SK-N-MC (cell line): Measurements from ENCODE around the gene C2CD2.
A peak's percentile ranks its signal among the peaks of the same experiment; 100 is the strongest.

Experiments
- DNase-seq: peaks from one replicate; pipeline ENCODE4 v3.0.0-alpha.2; 2011; ENCODE audit warnings: low read depth, low spot score
- H3K27ac ChIP-seq: fragments of 200-600 bp; sonication (generic); 2 replicates; pipeline ENCODE4 v1.5.1; 2016; ENCODE audit warnings: mixed run types
- H3K36me3 ChIP-seq: fragments of 200-600 bp; sonication (generic); 2 replicates; pipeline ENCODE4 v1.6.1; 2017; ENCODE audit warnings: antibody characterized with exemption, low read length, mixed read lengths; ENCODE audit not compliant: insufficient read depth
- H3K4me3 ChIP-seq: fragments of 200-600 bp; sonication (generic); 2 replicates; pipeline ENCODE4 v1.5.1; 2016
- H3K9ac ChIP-seq: fragments of 200-600 bp; sonication (generic); 2 replicates; pipeline ENCODE4 v1.8.0; 2017; ENCODE audit warnings: mixed run types, mixed read lengths; ENCODE audit not compliant: insufficient read length
- H3K9me3 ChIP-seq: fragments of 200-600 bp; sonication (generic); 2 replicates; pipeline ENCODE4 v1.6.1; 2017; ENCODE audit warnings: low read depth, mild to moderate bottlenecking, antibody characterized with exemption, low read length, moderate library complexity, mixed read lengths
- EZH2 ChIP-seq: fragments of 200-600 bp; sonication (generic); IDR thresholded peaks from one replicate; pipeline ENCODE4 v1.6.1; 2017; ENCODE audit warnings: antibody characterized with exemption
- FOXP2 ChIP-seq: optimal IDR thresholded peaks from 2 replicates; pipeline ENCODE3; 2011; ENCODE audit warnings: mild to moderate bottlenecking, moderate library complexity; ENCODE audit not compliant: insufficient read depth; ENCODE audit errors: extremely low read length, control extremely low read depth
- POLR2AphosphoS5 ChIP-seq: IDR thresholded peaks from 2 replicates; pipeline ENCODE4 v1.6.1; 2012; ENCODE audit warnings: mild to moderate bottlenecking, low read depth, low read length, borderline replicate concordance

Gene C2CD2

GRCh38 chr21:41880153-41880552 lies 73.7 kb downstream of the C2CD2 start:
- no peak for DNase-seq
- Histone ChIP-seq H3K36me3 (no peaks in the 10 kb centered on the region), H3K27ac (no peak overlapping the region), H3K4me3 (peak overlapping the region; percentile 94), H3K9ac (peak overlapping the region; percentile 99), H3K9me3 (no peaks in the 10 kb centered on the region)
- no peak for TF ChIP-seq EZH2
- no peak for TF ChIP-seq FOXP2
- TF ChIP-seq POLR2AphosphoS5, result no peak

- Histone ChIP-seq H3K9ac (peak within 1 kb of the TSS; percentile 99), H3K9me3 (no peaks in the 10 kb centered on the region), H3K4me3 (peak within 1 kb of the TSS; percentile 98), H3K27ac (peak within 1 kb of the TSS; percentile 83), H3K36me3 (no peaks in the 10 kb centered on the region)
- TF ChIP-seq POLR2AphosphoS5, result no peak
- no peak for TF ChIP-seq EZH2
- TF ChIP-seq FOXP2, result no peak
- DNase-seq, result no peak
Measured at GRCh38 chr21:41879190-41879998, 74.4 kb downstream of the C2CD2 start, which contains the start of gene PRDM15. TSS of gene PRDM15 (minus strand) at chr21:41879344. CDS start at chr21:41860363, 18,981 bp downstream.

- no peak overlapping the region for H3K27ac ChIP-seq
- no peaks in the 10 kb centered on the region for H3K36me3 ChIP-seq
- H3K4me3 ChIP-seq, result peak overlapping the region; percentile 98
- TF ChIP-seq POLR2AphosphoS5 (no peak), EZH2 (no peak), FOXP2 (no peak)
- DNase-seq, result no peak
- H3K9ac ChIP-seq, result peak overlapping the region; percentile 97
- H3K9me3 ChIP-seq, result no peaks in the 10 kb centered on the region
Measured at GRCh38 chr21:41878831-41879189, 75.0 kb downstream of the C2CD2 start.

- Histone ChIP-seq H3K9me3 (no peaks in the 10 kb centered on the region), H3K4me3 (peak overlapping the region; percentile 98), H3K36me3 (no peaks in the 10 kb centered on the region), H3K27ac (peak overlapping the region; percentile 71), H3K9ac (peak overlapping the region; percentile 97)
- peak; percentile 18 for DNase-seq
- TF ChIP-seq FOXP2, result no peak
- no peak for TF ChIP-seq POLR2AphosphoS5
- TF ChIP-seq EZH2, result no peak
Measured at GRCh38 chr21:41877901-41878830, 75.7 kb downstream of the C2CD2 start.

- Histone ChIP-seq H3K4me3 (peak overlapping the region; percentile 98), H3K9ac (peak overlapping the region; percentile 97), H3K9me3 (no peaks in the 10 kb centered on the region), H3K36me3 (no peaks in the 10 kb centered on the region), H3K27ac (0 out of 2 replicates have a peak overlapping the region, but pooled peaks have one; percentile 55)
- no peak for TF ChIP-seq FOXP2
- no peak for TF ChIP-seq EZH2
- no peak for TF ChIP-seq POLR2AphosphoS5
- DNase-seq, result no peak
Measured at GRCh38 chr21:41876928-41877652, 76.7 kb downstream of the C2CD2 start.

- Histone ChIP-seq H3K9ac (no peak overlapping the region), H3K27ac (no peak overlapping the region), H3K9me3 (no peaks in the 10 kb centered on the region), H3K4me3 (no peak overlapping the region), H3K36me3 (no peaks in the 10 kb centered on the region)
- no peak for TF ChIP-seq POLR2AphosphoS5
- no peak for DNase-seq
Measured at GRCh38 chr21:41876396-41876795, 77.4 kb downstream of the C2CD2 start.

DNA sequence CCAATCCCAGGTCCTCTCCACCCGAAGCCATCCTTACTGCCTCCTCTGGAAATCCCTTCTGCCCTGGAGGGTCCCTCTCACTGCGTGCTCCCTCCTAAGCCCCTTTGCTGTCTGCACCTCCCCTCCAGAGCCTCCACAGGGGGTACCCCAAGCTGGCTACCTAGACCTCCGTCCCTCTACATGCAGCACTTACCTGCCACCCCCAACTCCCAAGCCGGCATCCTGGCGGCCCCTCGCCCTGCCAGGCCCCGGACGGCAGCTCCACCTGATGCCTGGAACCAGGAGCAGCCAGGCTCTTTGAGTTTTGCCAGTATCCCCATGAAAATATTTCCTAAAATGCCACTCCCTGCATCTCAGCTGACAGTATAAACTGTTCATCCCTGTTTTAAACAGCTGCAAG lies 78.7 kb downstream of the C2CD2 start:
- H3K9ac ChIP-seq, result no peak overlapping the region
- H3K4me3 ChIP-seq, result no peak overlapping the region
- no peak overlapping the region for H3K27ac ChIP-seq
- no peaks in the 10 kb centered on the region for H3K36me3 ChIP-seq
- DNase-seq, result no peak
- no peaks in the 10 kb centered on the region for H3K9me3 ChIP-seq
- TF ChIP-seq POLR2AphosphoS5 (no peak), EZH2 (no peak), FOXP2 (no peak)

DNA sequence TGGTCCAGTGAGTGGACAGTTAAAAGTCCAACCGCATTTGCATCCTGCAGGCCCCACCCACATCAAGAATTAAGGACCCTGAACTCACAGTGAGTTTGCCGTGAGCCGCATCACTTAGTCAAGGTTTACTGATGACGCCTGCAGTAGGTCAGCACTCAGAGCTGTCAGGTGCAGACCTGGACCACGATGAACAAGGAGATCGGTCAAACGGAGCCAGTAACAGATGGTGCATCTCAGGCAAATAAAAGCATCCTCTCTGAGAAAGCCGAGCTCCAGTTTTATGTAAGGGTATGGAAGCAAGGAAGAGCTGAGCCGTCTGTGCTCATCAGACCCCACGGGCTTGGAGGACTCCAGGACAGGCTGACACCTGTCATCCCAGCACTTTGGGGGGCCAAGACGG lies 79.2 kb downstream of the C2CD2 start:
- H3K27ac ChIP-seq, result no peak overlapping the region
- no peak overlapping the region for H3K4me3 ChIP-seq
- no peak for DNase-seq
- H3K9ac ChIP-seq, result no peak overlapping the region
- H3K36me3 ChIP-seq, result no peaks in the 10 kb centered on the region
- TF ChIP-seq POLR2AphosphoS5 (no peak), FOXP2 (no peak), EZH2 (no peak)
- H3K9me3 ChIP-seq, result no peaks in the 10 kb centered on the region
